Measurements from ENCODE around the gene PHTF2.

DNA sequence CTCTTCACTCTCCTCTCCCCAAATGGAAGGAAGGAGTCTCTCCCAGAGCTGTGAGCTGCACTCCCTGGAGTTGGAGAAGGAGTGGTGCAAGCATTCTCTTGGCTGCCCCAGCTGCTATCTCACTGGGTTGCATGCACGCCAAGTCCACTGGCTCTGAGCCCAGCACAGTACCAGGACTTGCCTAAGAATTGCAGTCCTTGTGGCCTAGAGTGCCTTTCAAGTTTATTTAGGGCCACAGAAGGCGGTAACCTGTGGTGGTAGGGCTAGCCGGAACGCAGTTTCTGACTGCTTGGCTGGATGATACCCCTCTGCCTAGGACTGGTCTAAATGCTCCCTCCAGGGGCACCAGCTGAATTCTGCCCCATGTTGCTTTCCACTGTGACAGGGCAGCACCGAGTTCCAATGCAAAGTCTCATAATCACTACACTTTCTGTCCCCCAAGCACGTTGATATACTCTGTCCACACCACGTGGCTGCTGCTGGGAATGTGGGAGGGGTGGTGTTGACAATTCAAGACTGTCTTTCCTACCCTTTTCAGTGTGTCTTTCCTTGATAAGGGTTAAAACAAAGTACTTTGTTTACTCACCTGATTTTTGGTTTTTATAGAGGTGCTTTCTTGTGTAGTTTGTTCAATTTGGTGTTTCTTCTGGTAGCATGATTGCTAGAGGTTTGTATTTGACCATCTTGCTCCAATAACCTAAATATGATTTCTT, 57.0 kb downstream of the PHTF2 start:
- no peak for TF ChIP-seq EZH2 (IDR thresholded peaks at IDR 0.05; ENCODE audit: insufficient read depth, poor library complexity, severe bottlenecking)
- no peak for TF ChIP-seq EZH2phosphoT487 (IDR thresholded peaks at IDR 0.05; ENCODE audit: insufficient read depth, low read depth)
